ENCODE measurements around the gene TMEM139.
A peak's percentile ranks its signal among the peaks of the same experiment; 100 is the strongest.

DNA sequence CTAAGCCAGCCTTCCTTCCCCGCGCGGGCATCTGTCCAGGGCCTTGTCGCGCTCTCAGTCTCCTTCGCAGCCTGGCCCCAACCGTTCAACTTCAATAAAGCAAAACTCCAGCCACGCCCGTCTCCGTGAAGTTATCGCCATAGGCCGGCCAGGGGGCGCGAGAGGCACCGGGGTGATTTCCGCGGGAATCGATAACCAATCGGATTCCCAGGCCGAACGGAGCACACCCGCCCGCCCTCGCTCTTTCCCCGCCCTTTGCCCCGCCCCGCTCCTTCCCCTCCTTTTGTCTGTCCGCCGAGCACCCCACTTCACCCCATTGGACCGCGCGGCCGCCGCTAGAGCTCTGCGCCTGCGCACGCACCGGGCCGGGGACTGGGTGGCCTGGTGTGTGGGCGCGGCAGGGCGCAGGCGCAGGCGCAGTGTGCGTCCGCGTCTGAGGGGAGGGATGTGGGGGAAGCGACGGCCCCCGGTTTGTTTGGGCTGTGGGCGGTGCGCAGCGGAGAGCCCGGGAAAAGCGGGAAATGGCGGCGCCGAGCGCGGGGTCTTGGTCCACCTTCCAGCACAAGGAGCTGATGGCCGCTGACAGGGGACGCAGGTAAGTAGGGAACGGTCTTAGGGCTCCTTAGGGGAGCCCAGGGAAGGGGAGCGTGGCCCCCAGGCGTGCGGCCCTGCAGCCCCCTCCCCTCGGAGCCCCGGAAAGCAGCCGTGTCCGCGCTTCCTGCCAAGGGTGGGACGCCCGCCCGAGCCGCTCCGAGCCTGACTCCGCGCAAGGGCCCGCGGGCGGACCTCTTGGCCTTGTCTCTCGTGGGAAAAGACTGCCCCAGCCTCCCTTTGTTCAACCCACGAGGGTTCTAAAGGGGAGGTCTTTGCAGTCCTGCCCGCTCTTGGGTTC, 3.4 kb downstream of the TMEM139 start, which contains the start of gene CASP2:
- TF ChIP-seq, protein P1, sequence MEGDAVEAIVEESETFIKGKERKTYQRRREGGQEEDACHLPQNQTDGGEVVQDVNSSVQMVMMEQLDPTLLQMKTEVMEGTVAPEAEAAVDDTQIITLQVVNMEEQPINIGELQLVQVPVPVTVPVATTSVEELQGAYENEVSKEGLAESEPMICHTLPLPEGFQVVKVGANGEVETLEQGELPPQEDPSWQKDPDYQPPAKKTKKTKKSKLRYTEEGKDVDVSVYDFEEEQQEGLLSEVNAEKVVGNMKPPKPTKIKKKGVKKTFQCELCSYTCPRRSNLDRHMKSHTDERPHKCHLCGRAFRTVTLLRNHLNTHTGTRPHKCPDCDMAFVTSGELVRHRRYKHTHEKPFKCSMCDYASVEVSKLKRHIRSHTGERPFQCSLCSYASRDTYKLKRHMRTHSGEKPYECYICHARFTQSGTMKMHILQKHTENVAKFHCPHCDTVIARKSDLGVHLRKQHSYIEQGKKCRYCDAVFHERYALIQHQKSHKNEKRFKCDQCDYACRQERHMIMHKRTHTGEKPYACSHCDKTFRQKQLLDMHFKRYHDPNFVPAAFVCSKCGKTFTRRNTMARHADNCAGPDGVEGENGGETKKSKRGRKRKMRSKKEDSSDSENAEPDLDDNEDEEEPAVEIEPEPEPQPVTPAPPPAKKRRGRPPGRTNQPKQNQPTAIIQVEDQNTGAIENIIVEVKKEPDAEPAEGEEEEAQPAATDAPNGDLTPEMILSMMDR (IDR thresholded peaks at IDR 0.05), result no peak; the same call in 1 of the 2 replicates
- TF ChIP-seq, protein P2, sequence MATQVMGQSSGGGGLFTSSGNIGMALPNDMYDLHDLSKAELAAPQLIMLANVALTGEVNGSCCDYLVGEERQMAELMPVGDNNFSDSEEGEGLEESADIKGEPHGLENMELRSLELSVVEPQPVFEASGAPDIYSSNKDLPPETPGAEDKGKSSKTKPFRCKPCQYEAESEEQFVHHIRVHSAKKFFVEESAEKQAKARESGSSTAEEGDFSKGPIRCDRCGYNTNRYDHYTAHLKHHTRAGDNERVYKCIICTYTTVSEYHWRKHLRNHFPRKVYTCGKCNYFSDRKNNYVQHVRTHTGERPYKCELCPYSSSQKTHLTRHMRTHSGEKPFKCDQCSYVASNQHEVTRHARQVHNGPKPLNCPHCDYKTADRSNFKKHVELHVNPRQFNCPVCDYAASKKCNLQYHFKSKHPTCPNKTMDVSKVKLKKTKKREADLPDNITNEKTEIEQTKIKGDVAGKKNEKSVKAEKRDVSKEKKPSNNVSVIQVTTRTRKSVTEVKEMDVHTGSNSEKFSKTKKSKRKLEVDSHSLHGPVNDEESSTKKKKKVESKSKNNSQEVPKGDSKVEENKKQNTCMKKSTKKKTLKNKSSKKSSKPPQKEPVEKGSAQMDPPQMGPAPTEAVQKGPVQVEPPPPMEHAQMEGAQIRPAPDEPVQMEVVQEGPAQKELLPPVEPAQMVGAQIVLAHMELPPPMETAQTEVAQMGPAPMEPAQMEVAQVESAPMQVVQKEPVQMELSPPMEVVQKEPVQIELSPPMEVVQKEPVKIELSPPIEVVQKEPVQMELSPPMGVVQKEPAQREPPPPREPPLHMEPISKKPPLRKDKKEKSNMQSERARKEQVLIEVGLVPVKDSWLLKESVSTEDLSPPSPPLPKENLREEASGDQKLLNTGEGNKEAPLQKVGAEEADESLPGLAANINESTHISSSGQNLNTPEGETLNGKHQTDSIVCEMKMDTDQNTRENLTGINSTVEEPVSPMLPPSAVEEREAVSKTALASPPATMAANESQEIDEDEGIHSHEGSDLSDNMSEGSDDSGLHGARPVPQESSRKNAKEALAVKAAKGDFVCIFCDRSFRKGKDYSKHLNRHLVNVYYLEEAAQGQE (IDR thresholded peaks at IDR 0.05; ENCODE audit: insufficient read depth in 1 of 2, low read depth in 2 of 2, low read length in 1 of 2), result 0 out of 4 replicates have a peak, but pooled peaks of 1 of the 2 experiments have one; percentile 22
- no peak for TF ChIP-seq TCF7L2 (IDR thresholded peaks at IDR 0.05; ENCODE audit: low read depth, low read length)
- TF ChIP-seq POLR2AphosphoS5 (IDR thresholded peaks at IDR 0.05; ENCODE audit: low read depth, low read length), result peak; percentile 72; the same call in 1 of the 2 replicates
- TF ChIP-seq SIN3A (IDR thresholded peaks at IDR 0.05; ENCODE audit: borderline replicate concordance, insufficient read depth, low read depth, low read length), result no peak
